Colon (tissue), 2 donors: Measurements from ENCODE around the gene RADIL.

Experiments
- FAIRE-seq: peaks from 2 replicates; lab custom pipeline; 2012; peaks lifted over from hg19 to GRCh38; lab: Jason Lieb, UNC
- donor health status: control.
- donor health status: control.

The RADIL gene

GRCh38 chr7:4754433-4755010 is 129.0 kb downstream of the RADIL start:
- FAIRE-seq, result no peak

- FAIRE-seq, result no peak
Measured at GRCh38 chr7:4753598-4754432, 129.7 kb downstream of the RADIL start.

GRCh38 chr7:4751398-4751947 is 132.0 kb downstream of the RADIL start:
- no peak for FAIRE-seq

- FAIRE-seq, result no peak
Measured at GRCh38 chr7:4749798-4750197, 133.7 kb downstream of the RADIL start.

- no peak for FAIRE-seq
Measured at GRCh38 chr7:4749363-4749762, 134.2 kb downstream of the RADIL start.
